ENCODE data around the gene DOK5. TPM values are rescaled to one million over a fixed set of nuclear protein-coding genes. Genes with fewer than 3 reads are reported as not detected.

Gene DOK5
- total and polyA plus RNA-seq, 2 donors (not counting 3 experiments of a cell fraction or from before 2014, with no cell fraction given), result 3.5 to 14.2 TPM

DNA sequence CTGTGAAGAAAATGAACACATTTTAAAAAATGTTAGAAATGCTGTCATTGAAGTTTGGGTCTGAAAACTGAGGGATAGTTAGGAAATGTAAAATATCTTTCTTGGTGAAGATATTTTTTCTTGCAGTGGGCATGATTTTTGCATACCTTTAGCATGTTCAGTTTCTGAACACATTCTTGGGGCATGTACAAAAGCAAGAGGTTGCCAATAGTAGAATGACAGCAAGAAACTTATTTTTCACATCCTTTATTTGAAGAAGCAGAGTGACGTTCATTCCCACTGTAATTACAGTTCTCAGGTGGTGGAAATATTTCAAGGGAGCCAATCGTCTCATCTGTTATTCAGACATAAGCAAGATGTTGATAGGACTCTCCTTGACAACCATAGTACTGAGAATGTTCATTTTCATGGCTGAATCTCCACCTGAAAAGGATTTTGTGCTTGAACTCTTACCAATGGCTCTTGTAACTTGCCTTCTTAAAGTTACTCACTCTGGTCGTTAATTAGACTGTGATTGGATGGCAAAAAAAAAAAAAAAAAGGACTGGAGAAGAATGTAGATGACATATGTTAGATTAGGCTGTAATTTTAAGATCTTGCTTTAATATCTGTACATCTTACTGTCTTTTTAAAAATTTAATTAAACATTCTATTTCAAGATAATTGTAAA, 74.4 kb downstream of the DOK5 start:
- H3K79me2 ChIP-seq (ENCODE audit: control insufficient read depth, insufficient read depth, low read length), result no peaks in the 10 kb centered on the region
- H3K9me1 ChIP-seq (replicated peaks; ENCODE audit: control insufficient read depth, extremely low read depth, insufficient read depth, low read length), result no peaks in the 10 kb centered on the region
- no TSS peak for BruUV-seq (replicated peaks)
- intact Hi-C loops (cut with micrococcal nuclease) (no loop called here), dilution Hi-C loops (cut with MboI; ENCODE audit: extremely low pct_ligation_motif_present, low sequenced_read_pairs) (no loop called here)
- H3K27me3 ChIP-seq (ENCODE audit: control insufficient read depth in 2 of 2, insufficient read depth in 2 of 2, low read length in 2 of 2), result no peaks in the 10 kb centered on the region
- no peak overlapping the region for H2AFZ ChIP-seq (ENCODE audit: low read depth, low read length)
- H3K4me3 ChIP-seq (replicated peaks in 1 of 3; ENCODE audit: insufficient read depth in 1 of 3, low read depth in 1 of 3, low read length in 3 of 3), result no peak overlapping the region
- no peaks in the 10 kb centered on the region for H3K9me3 ChIP-seq (replicated peaks; ENCODE audit: control insufficient read depth, insufficient read depth, low read length)
- ChIA-PET CTCF (no interaction called here), POLR2A (no interaction called here)
- H3K36me3 ChIP-seq (ENCODE audit: control insufficient read depth in 2 of 2, extremely low read depth in 1 of 2, insufficient read depth in 2 of 2, low read length in 2 of 2), result no peaks in the 10 kb centered on the region
- TF ChIP-seq MYC (IDR thresholded peaks at IDR 0.05; ENCODE audit: low read depth, low read length) (no peak), EZH2 (IDR thresholded peaks at IDR 0.05; ENCODE audit: borderline replicate concordance, low read depth, low read length, severe bottlenecking) (no peak), GATA2 (IDR thresholded peaks at IDR 0.05; ENCODE audit: insufficient read depth, insufficient read length, low read depth, low read length) (no peak), FOS (IDR thresholded peaks at IDR 0.05; ENCODE audit: borderline replicate concordance, insufficient read depth, low read length) (no peak), POLR2AphosphoS5 (IDR thresholded peaks at IDR 0.05; ENCODE audit: insufficient read depth, low read depth, low read length) (no peak), POLR2A (IDR thresholded peaks at IDR 0.05; ENCODE audit: low read depth, low read length) (no peak), JUN (IDR thresholded peaks at IDR 0.05; ENCODE audit: borderline replicate concordance, insufficient read depth, insufficient read length, low read depth) (no peak)
- TF ChIP-seq, protein P1, sequence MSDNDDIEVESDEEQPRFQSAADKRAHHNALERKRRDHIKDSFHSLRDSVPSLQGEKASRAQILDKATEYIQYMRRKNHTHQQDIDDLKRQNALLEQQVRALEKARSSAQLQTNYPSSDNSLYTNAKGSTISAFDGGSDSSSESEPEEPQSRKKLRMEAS (IDR thresholded peaks at IDR 0.05; ENCODE audit: insufficient read depth, insufficient read length), result no peak
- TF ChIP-seq, protein P2, sequence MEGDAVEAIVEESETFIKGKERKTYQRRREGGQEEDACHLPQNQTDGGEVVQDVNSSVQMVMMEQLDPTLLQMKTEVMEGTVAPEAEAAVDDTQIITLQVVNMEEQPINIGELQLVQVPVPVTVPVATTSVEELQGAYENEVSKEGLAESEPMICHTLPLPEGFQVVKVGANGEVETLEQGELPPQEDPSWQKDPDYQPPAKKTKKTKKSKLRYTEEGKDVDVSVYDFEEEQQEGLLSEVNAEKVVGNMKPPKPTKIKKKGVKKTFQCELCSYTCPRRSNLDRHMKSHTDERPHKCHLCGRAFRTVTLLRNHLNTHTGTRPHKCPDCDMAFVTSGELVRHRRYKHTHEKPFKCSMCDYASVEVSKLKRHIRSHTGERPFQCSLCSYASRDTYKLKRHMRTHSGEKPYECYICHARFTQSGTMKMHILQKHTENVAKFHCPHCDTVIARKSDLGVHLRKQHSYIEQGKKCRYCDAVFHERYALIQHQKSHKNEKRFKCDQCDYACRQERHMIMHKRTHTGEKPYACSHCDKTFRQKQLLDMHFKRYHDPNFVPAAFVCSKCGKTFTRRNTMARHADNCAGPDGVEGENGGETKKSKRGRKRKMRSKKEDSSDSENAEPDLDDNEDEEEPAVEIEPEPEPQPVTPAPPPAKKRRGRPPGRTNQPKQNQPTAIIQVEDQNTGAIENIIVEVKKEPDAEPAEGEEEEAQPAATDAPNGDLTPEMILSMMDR (IDR thresholded peaks at IDR 0.05; ENCODE audit: extremely low read depth in 1 of 2, insufficient read depth in 1 of 2, low read depth in 1 of 2, low read length in 2 of 2), result no peak
- H3K4me2 ChIP-seq (ENCODE audit: insufficient read depth, low read length), result no peak overlapping the region
- H3K9ac ChIP-seq (replicated peaks; ENCODE audit: extremely low read depth, insufficient read depth, low read length), result no peak overlapping the region
- no peaks in the 10 kb centered on the region for H4K20me1 ChIP-seq (replicated peaks; ENCODE audit: control insufficient read depth, extremely low read depth, insufficient read depth, low read length)
- no peak overlapping the region for H3K27ac ChIP-seq (ENCODE audit: insufficient read depth, low read depth, low read length)
- no peaks in the 10 kb centered on the region for H3K4me1 ChIP-seq (ENCODE audit: control insufficient read depth, extremely low read depth, insufficient read depth, low read length)
- DNase-seq (ENCODE audit: low read depth, low spot score) (no peak), FAIRE-seq (peak; percentile 35)
